ENCODE measurements around the gene RILPL2. TPM values are rescaled to one million over a fixed set of nuclear protein-coding genes. Genes with fewer than 3 reads are reported as not detected.
A peak's percentile ranks its signal among the peaks of the same experiment; 100 is the strongest.

The RILPL2 gene
- total and polyA plus RNA-seq, 9 of the 15 experiments (the other 6 are each of a cell fraction or from before 2014, with no cell fraction given), result 0.61 to 5.8 (median 4.3) TPM

- TF ChIP-seq EP400 (IDR thresholded peaks at IDR 0.05), result peak; percentile 63; the same call in 1 of the 2 replicates
- TF ChIP-seq MTF1 (CRISPR knock-in tag; IDR thresholded peaks at IDR 0.05; ENCODE audit: borderline replicate concordance), result no peak
- TF ChIP-seq CREB3L1 (IDR thresholded peaks at IDR 0.05; ENCODE audit: borderline replicate concordance, low read depth), result 0 out of 2 replicates have a peak, but pooled peaks have one; percentile 19
- TF ChIP-seq GABPB1 (CRISPR knock-in tag; IDR thresholded peaks at IDR 0.05), result no peak
- TF ChIP-seq USF1 (CRISPR knock-in tag; IDR thresholded peaks at IDR 0.05), result no peak
- peak; percentile 79; the same call in 1 of the 2 replicates for TF ChIP-seq MYNN (IDR thresholded peaks at IDR 0.05)
- TF ChIP-seq MYNN (CRISPR knock-in tag; IDR thresholded peaks at IDR 0.05), result no peak
- 0 out of 4 replicates have a peak, but pooled peaks of 1 of the 2 experiments have one; percentile 6 for TF ChIP-seq FOXA3 (CRISPR knock-in tag; conservative IDR thresholded peaks at IDR 0.05 in 1 of 2, IDR thresholded peaks at IDR 0.05 in 1 of 2)
- TF ChIP-seq MITF (IDR thresholded peaks at IDR 0.05), result no peak
- peak; percentile 75 to 93; a peak in 3 of 4 replicates for TF ChIP-seq TBL1XR1 (IDR thresholded peaks at IDR 0.05; ENCODE audit: low read length in 2 of 2)
- TF ChIP-seq FOXM1 (IDR thresholded peaks at IDR 0.05; ENCODE audit: low read depth), result peak; percentile 76
- 0 out of 2 replicates have a peak, but pooled peaks have one; percentile 36 for TF ChIP-seq FOXM1 (CRISPR knock-in tag; IDR thresholded peaks at IDR 0.05; ENCODE audit: low read depth)
- TF ChIP-seq GTF2F1 (IDR thresholded peaks at IDR 0.05; ENCODE audit: low read depth, low read length), result no peak
- TF ChIP-seq MECOM (CRISPR knock-in tag; IDR thresholded peaks at IDR 0.05), result peak; percentile 53
- no peak for TF ChIP-seq ZNF277 (CRISPR knock-in tag; IDR thresholded peaks at IDR 0.05; ENCODE audit: borderline replicate concordance)
- TF ChIP-seq ZNF12 (CRISPR knock-in tag; IDR thresholded peaks at IDR 0.05), result no peak
- 0 out of 2 replicates have a peak, but pooled peaks have one; percentile 60 for TF ChIP-seq KAT7 (CRISPR knock-in tag; IDR thresholded peaks at IDR 0.05; ENCODE audit: borderline replicate concordance)
- TF ChIP-seq RUNX1 (IDR thresholded peaks at IDR 0.05; ENCODE audit: low read depth), result peak; percentile 70; the same call in 1 of the 2 replicates
Measured at GRCh38 chr12:123388177-123388950, 48.1 kb downstream of the RILPL2 start (continued).

Measured in K562 (cell line).